Epithelial cell of proximal tubule (primary cell): Measurements from ENCODE around the gene B9D1. TPM values are rescaled to one million over a fixed set of nuclear protein-coding genes. Genes with fewer than 3 reads are reported as not detected.

Source experiments
- DNase-seq: peaks from one replicate; pipeline ENCODE4 v3.0.0-alpha.2; 2011; ENCODE audit warnings: low read depth
- H3K4me3 ChIP-seq: 2 replicates; pipeline ENCODE4 v1.5.1; 2011; ENCODE audit warnings: low read depth, mild to moderate bottlenecking, low read length
- CTCF ChIP-seq: conservative IDR thresholded peaks from 2 replicates; pipeline ENCODE4 v1.5.1; 2012; ENCODE audit warnings: low read depth, mild to moderate bottlenecking, low read length
- total RNA-seq: library from RNA; depleted of rRNA; stranded (reverse); fragments of >200 nt; gene quantifications from 2 replicates; pipeline ENCODE4 v1.2.3, GENCODE V29; 2015

The B9D1 gene
- total RNA-seq, 1 donor from 2014 or later, result 44.2 TPM

- TF ChIP-seq CTCF, result no peak
- no peak for DNase-seq
- no peak overlapping the region for H3K4me3 ChIP-seq
These were observed 25.4 kb downstream of the B9D1 start for GRCh38 chr17:19336938-19337711.

GRCh38 chr17:19335951-19336631 is 26.4 kb downstream of the B9D1 start:
- no peak overlapping the region for H3K4me3 ChIP-seq
- no peak for TF ChIP-seq CTCF
- no peak for DNase-seq

GRCh38 chr17:19334331-19334730 is 28.2 kb downstream of the B9D1 start:
- H3K4me3 ChIP-seq, result no peak overlapping the region
- no peak for TF ChIP-seq CTCF
- DNase-seq, result no peak

- no peak for TF ChIP-seq CTCF
- DNase-seq, result no peak
- H3K4me3 ChIP-seq, result no peak overlapping the region
These were observed 28.7 kb downstream of the B9D1 start for GRCh38 chr17:19333736-19334290.

- no peak for DNase-seq
- TF ChIP-seq CTCF, result no peak
- H3K4me3 ChIP-seq, result no peak overlapping the region
These were observed 29.4 kb downstream of the B9D1 start for GRCh38 chr17:19333132-19333440.

- no peak for DNase-seq
- H3K4me3 ChIP-seq, result no peak overlapping the region
- no peak for TF ChIP-seq CTCF
These were observed 30.0 kb downstream of the B9D1 start for GRCh38 chr17:19332371-19333131.
